ENCODE measurements around the gene NUP188. TPM values are rescaled to one million over a fixed set of nuclear protein-coding genes. Genes with fewer than 3 reads are reported as not detected.

NUP188 gene
- total and polyA plus RNA-seq, 2 experiments from 2014 or later = 25.5 to 117 TPM

GRCh38 chr9:128908372-128908771 is 39.1 kb upstream of the NUP188 start:
- Mint-ChIP-seq H3K4me1 (peaks cover 30% of the 10 kb centered on the region), H3K36me3 (ENCODE audit: low read depth) (peaks cover 58% of the 10 kb centered on the region), H3K9me3 (no peaks in the 10 kb centered on the region), H3K27me3 (ENCODE audit: insufficient read depth, low read depth, poor library complexity) (peaks cover 2% of the 10 kb centered on the region), H3K27ac (no peak overlapping the region; the same call in 1 of the 2 replicates), H3K4me3 (no peak overlapping the region)
- H3K36me3 ChIP-seq (ENCODE audit: insufficient read depth) = peaks cover 5% of the 10 kb centered on the region; the same call in 1 of the 2 replicates
- no peak overlapping the region for H2AFZ ChIP-seq
- ATAC-seq (no peak), DNase-seq (ENCODE audit: low spot score) (no peak)
- peaks cover 42% of the 10 kb centered on the region for H3K79me2 ChIP-seq (replicated peaks; ENCODE audit: insufficient read depth)
- peaks cover 23% of the 10 kb centered on the region; the same call in 1 of the 2 replicates for H4K20me1 ChIP-seq (replicated peaks; ENCODE audit: insufficient read depth)
- no peak overlapping the region for H3K4me2 ChIP-seq
- no peak overlapping the region for H3K27ac ChIP-seq (ENCODE audit: low read depth)
- no peak overlapping the region for H3K4me3 ChIP-seq
- H3K9me2 ChIP-seq (ENCODE audit: insufficient read depth) = no peaks in the 10 kb centered on the region
- no peaks in the 10 kb centered on the region for H3F3A ChIP-seq (replicated peaks; ENCODE audit: low read depth)
- TF ChIP-seq CREB1 (CRISPR knock-in tag; IDR thresholded peaks at IDR 0.05; ENCODE audit: low read depth) (no peak), ETS1 (IDR thresholded peaks at IDR 0.05) (no peak), EZH2 (IDR thresholded peaks at IDR 0.05; ENCODE audit: low read depth, unreplicated experiment) (no peak), STAT1 (IDR thresholded peaks at IDR 0.05; ENCODE audit: unreplicated experiment) (no peak), POLR2AphosphoS5 (IDR thresholded peaks at IDR 0.05; ENCODE audit: low read depth) (no peak), CTCF (conservative IDR thresholded peaks at IDR 0.05; ENCODE audit: low read depth in 2 of 2) (no peak), ZNF462 (CRISPR knock-in tag; IDR thresholded peaks at IDR 0.05) (no peak), ZNF114 (CRISPR knock-in tag; IDR thresholded peaks at IDR 0.05) (no peak), REST (IDR thresholded peaks at IDR 0.05; ENCODE audit: unreplicated experiment) (no peak), ZNF331 (CRISPR knock-in tag; IDR thresholded peaks at IDR 0.05; ENCODE audit: low read depth) (no peak), JUNB (IDR thresholded peaks at IDR 0.05; ENCODE audit: unreplicated experiment) (no peak), NANOG (IDR thresholded peaks at IDR 0.05; ENCODE audit: borderline replicate concordance) (no peak), EZH2phosphoT487 (IDR thresholded peaks at IDR 0.05; ENCODE audit: unreplicated experiment) (no peak)
- H3K4me1 ChIP-seq (ENCODE audit: insufficient read depth) = peaks cover 13% of the 10 kb centered on the region
- no peaks in the 10 kb centered on the region for H3K27me3 ChIP-seq (ENCODE audit: insufficient read depth)

Measured in GM23338 (cell line).